H9 (cell line): ENCODE results near the gene PELI3. TPM values are rescaled to one million over a fixed set of nuclear protein-coding genes. Genes with fewer than 3 reads are reported as not detected.

Experiments
- DNase-seq: peaks from one replicate; pipeline ENCODE4 v3.0.0-alpha.2; 2017
- H2AFZ ChIP-seq: one replicate; pipeline ENCODE4 v1.6.1; 2013; ENCODE audit warnings: mild to moderate bottlenecking, low read length, control low read depth, moderate library complexity
- H2AK5ac ChIP-seq: 2 replicates; pipeline ENCODE4 v1.6.1; 2013; ENCODE audit warnings: low read length, control low read depth, mixed read lengths; ENCODE audit not compliant: insufficient read length
- H2BK120ac ChIP-seq: one replicate; pipeline ENCODE4 v1.6.1; 2013; ENCODE audit warnings: low read depth, mild to moderate bottlenecking, low read length, control low read depth, inconsistent platforms; ENCODE audit not compliant: poor library complexity, severe bottlenecking
- H2BK12ac ChIP-seq: 2 replicates; pipeline ENCODE4 v1.6.1; 2013; ENCODE audit warnings: low read length, control low read depth, mixed read lengths, low read depth; ENCODE audit not compliant: insufficient read length
- H2BK15ac ChIP-seq: 2 replicates; pipeline ENCODE4 v1.6.1; 2013; ENCODE audit warnings: low read depth, low read length, control low read depth
- H2BK20ac ChIP-seq: one replicate; pipeline ENCODE4 v1.6.1; 2013; ENCODE audit warnings: low read depth, mild to moderate bottlenecking, low read length, control low read depth, inconsistent platforms; ENCODE audit not compliant: poor library complexity, severe bottlenecking
- H2BK5ac ChIP-seq: 2 replicates; pipeline ENCODE4 v1.6.1; 2013; ENCODE audit warnings: low read length, control low read depth, mixed read lengths; ENCODE audit not compliant: insufficient read length
- H3K14ac ChIP-seq: 2 replicates; pipeline ENCODE4 v1.6.1; 2013; ENCODE audit warnings: low read length, control low read depth; ENCODE audit not compliant: insufficient read depth
- H3K18ac ChIP-seq: 2 replicates; pipeline ENCODE4 v1.6.1; 2013; ENCODE audit warnings: low read depth, mild to moderate bottlenecking, mixed read lengths, low read length, control low read depth; ENCODE audit not compliant: insufficient read length
- H3K23ac ChIP-seq: 2 replicates; pipeline ENCODE4 v1.6.1; 2013; ENCODE audit warnings: low read length, control low read depth, mixed read lengths, low read depth; ENCODE audit not compliant: insufficient read length
- H3K23me2 ChIP-seq: 2 replicates; pipeline ENCODE4 v1.6.1; 2013; ENCODE audit warnings: low read depth, mild to moderate bottlenecking, mixed read lengths, low read length, control low read depth; ENCODE audit not compliant: insufficient read length, poor library complexity, severe bottlenecking
- H3K27ac ChIP-seq: 2 replicates; pipeline ENCODE4 v1.5.1; 2013; ENCODE audit warnings: low read length, control low read depth, mixed read lengths, low read depth; ENCODE audit not compliant: insufficient read length
- H3K27me3 ChIP-seq: 2 replicates; pipeline ENCODE4 v1.6.1; 2013; ENCODE audit warnings: low read length, control low read depth, inconsistent platforms; ENCODE audit not compliant: insufficient read depth
- H3K4ac ChIP-seq: 2 replicates; pipeline ENCODE4 v1.6.1; 2013; ENCODE audit warnings: low read depth, mild to moderate bottlenecking, control low read depth, inconsistent platforms, low read length, moderate library complexity
- H3K4me1 ChIP-seq: 2 replicates; pipeline ENCODE4 v1.6.1; 2013; ENCODE audit warnings: low read length, control low read depth, inconsistent platforms; ENCODE audit not compliant: insufficient read depth
- H3K4me2 ChIP-seq: 2 replicates; pipeline ENCODE4 v1.6.1; 2013; ENCODE audit warnings: low read length, control low read depth, mixed read lengths; ENCODE audit not compliant: insufficient read length, insufficient read depth
- H3K56ac ChIP-seq: 2 replicates; pipeline ENCODE4 v1.6.1; 2013; ENCODE audit warnings: low read depth, mild to moderate bottlenecking, mixed read lengths, low read length, control low read depth; ENCODE audit not compliant: insufficient read length
- H3K79me1 ChIP-seq: 2 replicates; pipeline ENCODE4 v1.6.1; 2013; ENCODE audit warnings: low read depth, mild to moderate bottlenecking, moderate library complexity, low read length, control low read depth, inconsistent platforms; ENCODE audit not compliant: insufficient read depth, poor library complexity, severe bottlenecking
- H3K79me2 ChIP-seq: 2 replicates; pipeline ENCODE4 v1.6.1; 2013; ENCODE audit warnings: low read length, control low read depth, inconsistent platforms; ENCODE audit not compliant: insufficient read depth
- H3K9ac ChIP-seq: 2 replicates; pipeline ENCODE4 v1.6.1; 2013; ENCODE audit warnings: low read length, control low read depth, mixed read lengths; ENCODE audit not compliant: insufficient read length; ENCODE audit errors: extremely low read depth
- H3K9me3 ChIP-seq: one replicate; pipeline ENCODE4 v1.6.1; 2013; ENCODE audit warnings: low read depth, low read length, inconsistent platforms; ENCODE audit not compliant: control insufficient read depth
- H3T11ph ChIP-seq: one replicate; pipeline ENCODE4 v1.6.1; 2013; ENCODE audit warnings: mild to moderate bottlenecking, low read length, control low read depth, inconsistent platforms
- H4K20me1 ChIP-seq: one replicate; pipeline ENCODE4 v1.6.1; 2013; ENCODE audit not compliant: control insufficient read depth, insufficient read length, insufficient read depth
- H4K5ac ChIP-seq: 2 replicates; pipeline ENCODE4 v1.6.1; 2013; ENCODE audit warnings: low read depth, mild to moderate bottlenecking, mixed read lengths, low read length, control low read depth; ENCODE audit not compliant: insufficient read length
- H4K8ac ChIP-seq: replicated peaks from 2 replicates; pipeline ENCODE4 v1.6.1; 2013; ENCODE audit warnings: low read length, control low read depth, mixed read lengths, low read depth; ENCODE audit not compliant: insufficient read length
- H4K91ac ChIP-seq: 2 replicates; pipeline ENCODE4 v1.6.1; 2013; ENCODE audit warnings: low read depth, mild to moderate bottlenecking, moderate library complexity, mixed read lengths, low read length, control low read depth; ENCODE audit not compliant: insufficient read length
- H3K27ac Mint-ChIP-seq, 3 experiments: 2 replicates in 2 of 3; 3 replicates in 1 of 3; pipeline ENCODE4 v1.8.0; 2020 to 2021; ENCODE audit warnings: mixed read lengths in 3 of 3, mild to moderate bottlenecking in 1 of 3, moderate library complexity in 1 of 3
- H3K27me3 Mint-ChIP-seq: 2 replicates; pipeline ENCODE4 v1.8.0; 2021; ENCODE audit warnings: low read depth, mild to moderate bottlenecking, moderate library complexity, mixed read lengths
- H3K36me3 Mint-ChIP-seq, 3 experiments: 2 replicates in 2 of 3; 3 replicates in 1 of 3; pipeline ENCODE4 v1.8.0; 2020 to 2021; ENCODE audit warnings: low read depth in 3 of 3, mixed read lengths in 3 of 3; ENCODE audit not compliant: insufficient read depth in 1 of 3
- H3K4me1 Mint-ChIP-seq, 2 experiments: 2 replicates each; pipeline ENCODE4 v1.8.0; 2020; ENCODE audit warnings: mixed read lengths in 2 of 2
- H3K4me3 Mint-ChIP-seq, 2 experiments: 2 replicates in 1 of 2; 3 replicates in 1 of 2; pipeline ENCODE4 v1.8.0; 2020 to 2021; ENCODE audit warnings: mild to moderate bottlenecking in 2 of 2, mixed read lengths in 2 of 2, moderate library complexity in 1 of 2
- H3K9me3 Mint-ChIP-seq, 2 experiments: 2 replicates in 1 of 2; 3 replicates in 1 of 2; pipeline ENCODE4 v1.8.0; 2020; ENCODE audit warnings: mild to moderate bottlenecking in 2 of 2, mixed read lengths in 2 of 2, moderate library complexity in 1 of 2
- WGBS: extraction: QIAGEN DNeasy Blood & Tissue Kit; methylation state at CpG from one replicate; pipeline ENCODE4 v1.1.7; 2013; ENCODE audit warnings: missing lambda C conversion rate, low lambda C conversion rate, mixed read lengths; ENCODE audit not compliant: insufficient read length; ENCODE audit errors: extremely low coverage; 5-methylcytosine and 5-hydroxymethylcytosine counted together
- total RNA-seq: library from RNA; stranded (reverse); gene quantifications from 2 replicates; pipeline ENCODE4 v1.2.1, GENCODE V29; 2021
- TF ChIP-seq, protein P1 (sequence below): fragments of 200-600 bp; sonication (generic); conservative IDR thresholded peaks from 3 replicates; pipeline ENCODE4 v1.8.0; 2021; ENCODE audit warnings: antibody characterized with exemption, mild to moderate bottlenecking

The PELI3 gene
- total RNA-seq, 1 experiment from 2014 or later, result 10.3 TPM

GRCh38 chr11:66469441-66469840 is 2.7 kb downstream of the PELI3 start:
- H3K79me2 ChIP-seq, result no peaks in the 10 kb centered on the region
- WGBS, result no CpG with 5 or more reads among the region's 1 CpG
- H3K4me2 ChIP-seq, result no peak overlapping the region

More at GRCh38 chr11:66469441-66469840, 2.7 kb downstream of the PELI3 start:
- H3K23me2 ChIP-seq, result peaks cover 6% of the 10 kb centered on the region
- H3K23ac ChIP-seq, result no peak overlapping the region
- H3K79me1 ChIP-seq, result no peaks in the 10 kb centered on the region
- H4K8ac ChIP-seq, result no peak overlapping the region
- H3K18ac ChIP-seq, result no peak overlapping the region
- no peak overlapping the region for H2AFZ ChIP-seq
- Mint-ChIP-seq H3K4me1 (peaks cover 26 to 42% of the 10 kb centered on the region in 2 experiments), H3K27me3 (peaks cover 6% of the 10 kb centered on the region), H3K27ac (no peak overlapping the region), H3K9me3 (no peaks in the 10 kb centered on the region), H3K36me3 (peaks cover 3 to 30% (median 21%) of the 10 kb centered on the region in 3 experiments; a peak in 6 of 7 replicates), H3K4me3 (no peak overlapping the region)
- no peaks in the 10 kb centered on the region for H3K9me3 ChIP-seq
- DNase-seq, result no peak
- H2BK20ac ChIP-seq, result no peak overlapping the region
- H3K14ac ChIP-seq, result no peak overlapping the region
- H4K20me1 ChIP-seq, result no peaks in the 10 kb centered on the region
- no peak overlapping the region for H4K91ac ChIP-seq
- no peak overlapping the region for H3K56ac ChIP-seq
- H3K4me1 ChIP-seq, result no peaks in the 10 kb centered on the region; the same call in 1 of the 2 replicates
- no peak overlapping the region for H4K5ac ChIP-seq
- no peak overlapping the region for H3K4ac ChIP-seq
- H2AK5ac ChIP-seq, result no peak overlapping the region
- H3K9ac ChIP-seq, result no peak overlapping the region
- H3T11ph ChIP-seq, result no peak overlapping the region
- no peak overlapping the region for H2BK12ac ChIP-seq
- H2BK15ac ChIP-seq, result no peak overlapping the region
- no peak overlapping the region for H3K27ac ChIP-seq
- H3K27me3 ChIP-seq, result no peaks in the 10 kb centered on the region
- TF ChIP-seq, protein P1, sequence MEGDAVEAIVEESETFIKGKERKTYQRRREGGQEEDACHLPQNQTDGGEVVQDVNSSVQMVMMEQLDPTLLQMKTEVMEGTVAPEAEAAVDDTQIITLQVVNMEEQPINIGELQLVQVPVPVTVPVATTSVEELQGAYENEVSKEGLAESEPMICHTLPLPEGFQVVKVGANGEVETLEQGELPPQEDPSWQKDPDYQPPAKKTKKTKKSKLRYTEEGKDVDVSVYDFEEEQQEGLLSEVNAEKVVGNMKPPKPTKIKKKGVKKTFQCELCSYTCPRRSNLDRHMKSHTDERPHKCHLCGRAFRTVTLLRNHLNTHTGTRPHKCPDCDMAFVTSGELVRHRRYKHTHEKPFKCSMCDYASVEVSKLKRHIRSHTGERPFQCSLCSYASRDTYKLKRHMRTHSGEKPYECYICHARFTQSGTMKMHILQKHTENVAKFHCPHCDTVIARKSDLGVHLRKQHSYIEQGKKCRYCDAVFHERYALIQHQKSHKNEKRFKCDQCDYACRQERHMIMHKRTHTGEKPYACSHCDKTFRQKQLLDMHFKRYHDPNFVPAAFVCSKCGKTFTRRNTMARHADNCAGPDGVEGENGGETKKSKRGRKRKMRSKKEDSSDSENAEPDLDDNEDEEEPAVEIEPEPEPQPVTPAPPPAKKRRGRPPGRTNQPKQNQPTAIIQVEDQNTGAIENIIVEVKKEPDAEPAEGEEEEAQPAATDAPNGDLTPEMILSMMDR, result no peak
- H2BK5ac ChIP-seq, result no peak overlapping the region
- H2BK120ac ChIP-seq, result no peak overlapping the region
